NOMO-1 treated with DMSO at 0.1 percent for 48 hours (cell line): ENCODE results near the gene AMFR.
A peak's percentile ranks its signal among the peaks of the same experiment; 100 is the strongest.

Source experiments
- DNase-seq: peaks from one replicate; lab custom pipeline; 2025; ENCODE audit not compliant: unreplicated experiment; lab: John Stamatoyannopoulos, UW

Gene AMFR

GRCh38 chr16:56349086-56349415 lies 76.3 kb downstream of the AMFR start:
- no peak for DNase-seq

- peak; percentile 60 for DNase-seq
Measured at GRCh38 chr16:56348168-56349085, 76.9 kb downstream of the AMFR start.

- DNase-seq = no peak
Measured at GRCh38 chr16:56347670-56348069, 77.7 kb downstream of the AMFR start.

- DNase-seq = no peak
Measured at GRCh38 chr16:56347166-56347565, 78.2 kb downstream of the AMFR start.

- no peak for DNase-seq
Measured at GRCh38 chr16:56346131-56346890, 79.0 kb downstream of the AMFR start.

- DNase-seq = no peak
Measured at GRCh38 chr16:56345406-56346050, 79.8 kb downstream of the AMFR start.

GRCh38 chr16:56344518-56345405 lies 80.6 kb downstream of the AMFR start:
- DNase-seq = no peak

GRCh38 chr16:56343661-56344517 lies 81.5 kb downstream of the AMFR start:
- no peak for DNase-seq

- DNase-seq = no peak
Measured at GRCh38 chr16:56341656-56342399, 83.5 kb downstream of the AMFR start.

- DNase-seq = no peak
Measured at GRCh38 chr16:56340864-56341365, 84.4 kb downstream of the AMFR start.

- no peak for DNase-seq
Measured at GRCh38 chr16:56340416-56340815, 84.9 kb downstream of the AMFR start.

- DNase-seq = no peak
Measured at GRCh38 chr16:56339431-56340195, 85.7 kb downstream of the AMFR start.

- no peak for DNase-seq
Measured at GRCh38 chr16:56338566-56339318, 86.6 kb downstream of the AMFR start.

GRCh38 chr16:56337858-56338325 lies 87.5 kb downstream of the AMFR start:
- DNase-seq = no peak

- DNase-seq = no peak
Measured at GRCh38 chr16:56337131-56337857, 88.1 kb downstream of the AMFR start.

GRCh38 chr16:56336711-56337110 lies 88.6 kb downstream of the AMFR start:
- no peak for DNase-seq
